Coronary artery (tissue), 2 donors: ENCODE measurements around the gene HEXIM1.

Experiments
- DNase-seq: peaks from one replicate; pipeline ENCODE4 v3.0.0-alpha.2; 2017; ENCODE audit warnings: low spot score
- H3K27ac ChIP-seq, 2 donors: fragments of 200-600 bp; sonication (generic); one replicate each; pipeline ENCODE4 v1.5.1; 2016 to 2019
- H3K4me3 ChIP-seq: fragments of 200-600 bp; sonication (generic); 2 replicates; pipeline ENCODE4 v1.5.1; 2016; ENCODE audit warnings: mild to moderate bottlenecking, moderate library complexity
- CTCF ChIP-seq: fragments of 200-600 bp; sonication (generic); IDR thresholded peaks from one replicate; pipeline ENCODE4 v1.5.1; 2019; ENCODE audit warnings: antibody characterized with exemption

Gene HEXIM1

GRCh38 chr17:45177563-45177962 is 29.3 kb downstream of the HEXIM1 start:
- H3K4me3 ChIP-seq, result no peak overlapping the region
- no peak overlapping the region for H3K27ac ChIP-seq
- TF ChIP-seq CTCF, result no peak
- DNase-seq, result no peak

- no peak for DNase-seq
- no peak for TF ChIP-seq CTCF
- Histone ChIP-seq H3K27ac (no peak overlapping the region), H3K4me3 (no peak overlapping the region)
These were observed 35.9 kb downstream of the HEXIM1 start for GRCh38 chr17:45184144-45184543.

- H3K27ac ChIP-seq, result no peak overlapping the region
These were observed 38.6 kb downstream of the HEXIM1 start for GRCh38 chr17:45186801-45187354.

GRCh38 chr17:45189009-45189408 is 40.7 kb downstream of the HEXIM1 start:
- no peak overlapping the region for H3K4me3 ChIP-seq
- no peak overlapping the region for H3K27ac ChIP-seq
- no peak for TF ChIP-seq CTCF
- DNase-seq, result no peak

More at GRCh38 chr17:45186801-45187354, 38.6 kb downstream of the HEXIM1 start:
- no peak for DNase-seq
- no peak overlapping the region for H3K4me3 ChIP-seq
- TF ChIP-seq CTCF, result no peak

- no peak overlapping the region for H3K27ac ChIP-seq
- no peak for TF ChIP-seq CTCF
- no peak overlapping the region for H3K4me3 ChIP-seq
- no peak for DNase-seq
These were observed 42.4 kb downstream of the HEXIM1 start for GRCh38 chr17:45190503-45191255.

GRCh38 chr17:45195424-45195823 is 47.1 kb downstream of the HEXIM1 start:
- no peak overlapping the region for H3K27ac ChIP-seq
- TF ChIP-seq CTCF, result no peak
- H3K4me3 ChIP-seq, result no peak overlapping the region
- no peak for DNase-seq

GRCh38 chr17:45197108-45197507 is 48.8 kb downstream of the HEXIM1 start:
- no peak for DNase-seq
- TF ChIP-seq CTCF, result no peak
- Histone ChIP-seq H3K4me3 (no peak overlapping the region), H3K27ac (peak overlapping the region in 1 of 2 donors; percentile 48)
